Fibroblast of lung (primary cell): ENCODE results near the gene FSTL4. TPM values are rescaled to one million over a fixed set of nuclear protein-coding genes. Genes with fewer than 3 reads are reported as not detected.

Experiments used
- DNase-seq, 2 donors: peaks; one replicate each; pipeline versions ENCODE4 v3.0.0 to v3.0.0-alpha.2; 2010; ENCODE audit warnings: low read depth in 2 of 2
- H2AFZ ChIP-seq: 2 replicates; pipeline ENCODE4 v1.5.1; 2012; ENCODE audit warnings: low read length, control low read depth, inconsistent platforms
- H3K27ac ChIP-seq: 2 replicates; pipeline ENCODE4 v1.5.1; 2011; ENCODE audit warnings: low read length, control low read depth; ENCODE audit not compliant: insufficient read depth
- H3K27me3 ChIP-seq: 2 replicates; pipeline ENCODE4 v1.5.1; 2011; ENCODE audit warnings: mild to moderate bottlenecking, low read length; ENCODE audit not compliant: control insufficient read depth, insufficient read depth
- H3K36me3 ChIP-seq: 2 replicates; pipeline ENCODE4 v1.5.1; 2011; ENCODE audit warnings: low read length; ENCODE audit not compliant: control insufficient read depth, insufficient read depth
- H3K4me1 ChIP-seq: 2 replicates; pipeline ENCODE4 v1.5.1; 2011; ENCODE audit warnings: low read length; ENCODE audit not compliant: control insufficient read depth, insufficient read depth; ENCODE audit errors: extremely low read depth
- H3K4me2 ChIP-seq: 2 replicates; pipeline ENCODE4 v1.5.1; 2011; ENCODE audit warnings: low read length, control low read depth; ENCODE audit not compliant: insufficient read depth; ENCODE audit errors: extremely low read depth
- H3K4me3 ChIP-seq, 4 experiments: fragments of 200-600 bp in 1 of 4; sonication (generic) in 1 of 4; replicated peaks in 1 of 4; 2 replicates each; pipeline ENCODE4 v1.5.1; 2011 to 2016; ENCODE audit warnings: low read length in 4 of 4, low read depth in 3 of 4, mild to moderate bottlenecking in 3 of 4, control low read depth in 2 of 4, inconsistent platforms in 1 of 4, mixed read lengths in 1 of 4; ENCODE audit not compliant: insufficient read depth in 1 of 4; ENCODE audit errors: control extremely low read depth in 1 of 4
- H3K79me2 ChIP-seq: 2 replicates; pipeline ENCODE4 v1.5.1; 2012; ENCODE audit warnings: mild to moderate bottlenecking, low read length, inconsistent platforms; ENCODE audit not compliant: control insufficient read depth, insufficient read depth
- H3K9ac ChIP-seq: 2 replicates; pipeline ENCODE4 v1.5.1; 2011; ENCODE audit warnings: mild to moderate bottlenecking, low read length, control low read depth; ENCODE audit not compliant: insufficient read depth
- H3K9me3 ChIP-seq: 2 replicates; pipeline ENCODE4 v1.5.1; 2012; ENCODE audit warnings: low read depth, low read length; ENCODE audit not compliant: control insufficient read depth, insufficient read depth
- H4K20me1 ChIP-seq: 2 replicates; pipeline ENCODE4 v1.5.1; 2011; ENCODE audit warnings: low read length; ENCODE audit not compliant: control insufficient read depth, insufficient read depth; ENCODE audit errors: extremely low read depth
- EZH2 ChIP-seq: IDR thresholded peaks from 2 replicates; pipeline ENCODE4 v1.5.1; 2012; ENCODE audit warnings: low read length, control low read depth, mild to moderate bottlenecking; ENCODE audit errors: missing control alignments
- polyA plus RNA-seq, 2 donors: library from polyadenylated mRNA; depleted of rRNA in 1 of 2; stranded (reverse) in 1 of 2; unstranded in 1 of 2; fragments of >200 nt; gene quantifications; 2 replicates each; pipeline ENCODE4 v1.2.1, GENCODE V29; 2011 to 2012; ENCODE audit warnings: missing spikeins in 1 of 2
- total RNA-seq: library from RNA; depleted of rRNA; stranded (reverse); fragments of >200 nt; gene quantifications from 2 replicates; pipeline ENCODE4 v1.2.1, GENCODE V29; 2014
- TF ChIP-seq, protein P1 (sequence below), 2 donors: IDR thresholded peaks in 1 of 2; conservative IDR thresholded peaks in 1 of 2; 1 replicate in 1 of 2; 2 replicates in 1 of 2; pipeline ENCODE4 v1.5.1; 2011 to 2012; ENCODE audit warnings: low read length in 2 of 2, control low read depth in 1 of 2, inconsistent platforms in 1 of 2, low read depth in 1 of 2, mild to moderate bottlenecking in 1 of 2

Gene FSTL4
- total and polyA plus RNA-seq, 2 donors (not counting 1 experiment from before 2014, with no cell fraction given): 0.17 to 0.33 TPM

GRCh38 chr5:133638436-133638835, 26.1 kb upstream of the FSTL4 start:
- no peak for TF ChIP-seq EZH2
- TF ChIP-seq, protein P1, sequence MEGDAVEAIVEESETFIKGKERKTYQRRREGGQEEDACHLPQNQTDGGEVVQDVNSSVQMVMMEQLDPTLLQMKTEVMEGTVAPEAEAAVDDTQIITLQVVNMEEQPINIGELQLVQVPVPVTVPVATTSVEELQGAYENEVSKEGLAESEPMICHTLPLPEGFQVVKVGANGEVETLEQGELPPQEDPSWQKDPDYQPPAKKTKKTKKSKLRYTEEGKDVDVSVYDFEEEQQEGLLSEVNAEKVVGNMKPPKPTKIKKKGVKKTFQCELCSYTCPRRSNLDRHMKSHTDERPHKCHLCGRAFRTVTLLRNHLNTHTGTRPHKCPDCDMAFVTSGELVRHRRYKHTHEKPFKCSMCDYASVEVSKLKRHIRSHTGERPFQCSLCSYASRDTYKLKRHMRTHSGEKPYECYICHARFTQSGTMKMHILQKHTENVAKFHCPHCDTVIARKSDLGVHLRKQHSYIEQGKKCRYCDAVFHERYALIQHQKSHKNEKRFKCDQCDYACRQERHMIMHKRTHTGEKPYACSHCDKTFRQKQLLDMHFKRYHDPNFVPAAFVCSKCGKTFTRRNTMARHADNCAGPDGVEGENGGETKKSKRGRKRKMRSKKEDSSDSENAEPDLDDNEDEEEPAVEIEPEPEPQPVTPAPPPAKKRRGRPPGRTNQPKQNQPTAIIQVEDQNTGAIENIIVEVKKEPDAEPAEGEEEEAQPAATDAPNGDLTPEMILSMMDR (conservative IDR thresholded peaks at IDR 0.05 in 1 of 2, IDR thresholded peaks at IDR 0.05 in 1 of 2; ENCODE audit: low read depth in 1 of 2, low read length in 2 of 2): no peak
- Histone ChIP-seq H3K9me3 (no peaks in the 10 kb centered on the region), H3K4me1 (no peaks in the 10 kb centered on the region), H3K9ac (no peak overlapping the region), H3K4me3 (no peak overlapping the region), H3K27ac (no peak overlapping the region), H3K36me3 (no peaks in the 10 kb centered on the region), H3K27me3 (no peaks in the 10 kb centered on the region), H4K20me1 (no peaks in the 10 kb centered on the region), H3K79me2 (no peaks in the 10 kb centered on the region), H3K4me2 (no peak overlapping the region), H2AFZ (no peak overlapping the region)
- no peak for DNase-seq

DNA sequence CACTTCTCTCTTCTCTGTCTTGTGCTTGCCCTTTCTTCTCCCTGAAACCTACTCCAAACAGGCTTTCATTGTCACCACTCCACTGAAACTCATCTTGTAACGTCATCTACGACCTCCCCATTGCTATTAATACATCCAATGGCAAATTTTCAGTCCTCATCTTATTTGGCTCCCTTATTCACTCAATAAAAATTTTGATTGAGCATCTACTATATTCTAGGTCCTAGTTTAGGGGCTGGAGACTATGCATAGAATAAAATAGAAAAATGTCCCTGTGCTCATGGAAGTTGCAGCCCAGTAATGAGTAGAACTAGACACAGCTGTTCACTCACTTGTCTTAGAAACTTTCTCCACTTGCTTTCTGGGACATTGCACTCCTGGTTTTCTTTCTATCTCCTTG, 24.9 kb upstream of the FSTL4 start:
- H3K79me2 ChIP-seq: no peaks in the 10 kb centered on the region
- no peaks in the 10 kb centered on the region for H3K9me3 ChIP-seq
- TF ChIP-seq, protein P1 (conservative IDR thresholded peaks at IDR 0.05 in 1 of 2, IDR thresholded peaks at IDR 0.05 in 1 of 2; ENCODE audit: low read depth in 1 of 2, low read length in 2 of 2): no peak
- TF ChIP-seq EZH2: no peak

GRCh38 chr5:133635051-133635450, 22.7 kb upstream of the FSTL4 start:
- TF ChIP-seq EZH2: no peak
- TF ChIP-seq, protein P1 (conservative IDR thresholded peaks at IDR 0.05 in 1 of 2, IDR thresholded peaks at IDR 0.05 in 1 of 2; ENCODE audit: low read depth in 1 of 2, low read length in 2 of 2): no peak
- peak in 1 of 2 donors; percentile 59 for DNase-seq

More for the DNA sequence above, 24.9 kb upstream of the FSTL4 start:
- H3K27ac ChIP-seq: no peak overlapping the region
- no peak overlapping the region for H3K4me3 ChIP-seq
- no peaks in the 10 kb centered on the region for H4K20me1 ChIP-seq
- no peaks in the 10 kb centered on the region for H3K27me3 ChIP-seq
- no peak overlapping the region for H3K4me2 ChIP-seq
- H3K36me3 ChIP-seq: no peaks in the 10 kb centered on the region
- H3K9ac ChIP-seq: no peak overlapping the region
- no peak overlapping the region for H2AFZ ChIP-seq
- no peak for DNase-seq
- no peaks in the 10 kb centered on the region for H3K4me1 ChIP-seq

More at GRCh38 chr5:133635051-133635450, 22.7 kb upstream of the FSTL4 start:
- Histone ChIP-seq H3K4me3 (no peak overlapping the region), H3K4me1 (no peaks in the 10 kb centered on the region), H3K27me3 (no peaks in the 10 kb centered on the region), H3K36me3 (no peaks in the 10 kb centered on the region), H3K9ac (no peak overlapping the region), H4K20me1 (no peaks in the 10 kb centered on the region), H3K9me3 (no peaks in the 10 kb centered on the region), H3K4me2 (no peak overlapping the region), H3K79me2 (no peaks in the 10 kb centered on the region), H2AFZ (no peak overlapping the region), H3K27ac (no peak overlapping the region)
